ENCODE measurements around the gene BCKDHB.

Gene BCKDHB

GRCh38 chr6:80329496-80329895, 223.0 kb downstream of the BCKDHB start:
- peaks cover 43% of the 10 kb centered on the region for H3K4me1 ChIP-seq (ENCODE audit: insufficient read depth, low read length)
- no peak overlapping the region for H3K9ac ChIP-seq (ENCODE audit: low read depth, low read length)
- no peaks in the 10 kb centered on the region for H3K9me3 ChIP-seq (ENCODE audit: control insufficient read depth, insufficient read depth, low read length)

GRCh38 chr6:80330961-80331360, 224.5 kb downstream of the BCKDHB start:
- Histone ChIP-seq H3K4me1 (ENCODE audit: insufficient read depth, low read length) (peaks cover 53% of the 10 kb centered on the region), H3K9ac (ENCODE audit: low read depth, low read length) (no peak overlapping the region), H3K9me3 (ENCODE audit: control insufficient read depth, insufficient read depth, low read length) (no peaks in the 10 kb centered on the region), H3K36me3 (ENCODE audit: insufficient read depth, low read length) (no peaks in the 10 kb centered on the region)

More at GRCh38 chr6:80329496-80329895, 223.0 kb downstream of the BCKDHB start:
- no peaks in the 10 kb centered on the region for H3K36me3 ChIP-seq (ENCODE audit: insufficient read depth, low read length)

- Histone ChIP-seq H3K9me3 (ENCODE audit: control insufficient read depth, insufficient read depth, low read length) (no peaks in the 10 kb centered on the region), H3K9ac (ENCODE audit: low read depth, low read length) (no peak overlapping the region), H3K4me1 (ENCODE audit: insufficient read depth, low read length) (peaks cover 53% of the 10 kb centered on the region), H3K36me3 (ENCODE audit: insufficient read depth, low read length) (no peaks in the 10 kb centered on the region)
These were observed 225.1 kb downstream of the BCKDHB start for GRCh38 chr6:80331522-80331921.

DNA sequence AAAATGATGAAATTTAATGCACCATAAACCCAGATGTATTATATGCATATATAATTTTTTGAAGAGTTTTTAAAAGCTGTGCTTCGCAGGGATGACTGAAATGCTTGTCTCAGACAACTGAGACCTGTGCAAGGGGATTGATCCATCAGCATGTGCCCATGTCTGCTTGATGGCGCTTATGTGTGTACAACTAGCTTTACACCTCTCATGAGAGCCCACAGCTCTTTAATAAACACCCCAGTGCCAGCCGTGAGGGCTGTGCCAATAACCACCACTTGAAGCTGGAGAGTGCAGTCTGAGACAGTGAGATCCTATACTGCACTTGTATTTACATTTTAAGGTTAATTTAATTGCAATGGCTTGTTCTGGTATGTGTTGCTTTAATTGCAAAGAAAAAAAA, 225.5 kb downstream of the BCKDHB start:
- Histone ChIP-seq H3K4me1 (ENCODE audit: insufficient read depth, low read length) (peaks cover 53% of the 10 kb centered on the region), H3K9ac (ENCODE audit: low read depth, low read length) (no peak overlapping the region; the same call in 1 of the 2 replicates), H3K36me3 (ENCODE audit: insufficient read depth, low read length) (no peaks in the 10 kb centered on the region), H3K9me3 (ENCODE audit: control insufficient read depth, insufficient read depth, low read length) (no peaks in the 10 kb centered on the region)

GRCh38 chr6:80333342-80333741, 226.9 kb downstream of the BCKDHB start:
- Histone ChIP-seq H3K9ac (ENCODE audit: low read depth, low read length) (no peak overlapping the region), H3K36me3 (ENCODE audit: insufficient read depth, low read length) (no peaks in the 10 kb centered on the region), H3K4me1 (ENCODE audit: insufficient read depth, low read length) (peaks cover 47% of the 10 kb centered on the region), H3K9me3 (ENCODE audit: control insufficient read depth, insufficient read depth, low read length) (no peaks in the 10 kb centered on the region)

DNA sequence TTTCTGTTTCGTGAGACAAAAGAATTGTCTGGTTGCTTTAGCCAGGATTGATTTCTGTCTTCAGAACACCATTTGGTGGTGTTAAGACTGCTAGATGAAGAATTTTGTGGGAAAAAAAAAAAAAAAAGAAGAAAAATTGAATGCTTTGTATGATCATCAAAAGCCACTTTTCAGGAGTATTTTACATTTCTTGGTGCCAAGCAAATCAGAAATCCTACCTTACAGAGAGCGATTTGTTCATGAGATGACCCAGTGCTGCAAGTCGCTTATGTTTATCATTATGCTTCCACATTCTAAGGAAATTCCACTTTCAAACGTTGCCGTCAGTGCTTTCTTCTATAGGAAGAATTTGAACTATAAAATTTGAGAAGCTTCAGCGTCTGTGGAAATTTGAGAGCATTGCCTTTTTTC, 228.7 kb downstream of the BCKDHB start:
- peak overlapping the region; percentile 8; the same call in 1 of the 2 replicates for H3K9ac ChIP-seq (ENCODE audit: low read depth, low read length)
- peaks cover 46% of the 10 kb centered on the region for H3K4me1 ChIP-seq (ENCODE audit: insufficient read depth, low read length)
- H3K9me3 ChIP-seq (ENCODE audit: control insufficient read depth, insufficient read depth, low read length) = no peaks in the 10 kb centered on the region
- no peaks in the 10 kb centered on the region for H3K36me3 ChIP-seq (ENCODE audit: insufficient read depth, low read length)

- H3K9me3 ChIP-seq (ENCODE audit: control insufficient read depth, insufficient read depth, low read length) = no peaks in the 10 kb centered on the region
- no peaks in the 10 kb centered on the region for H3K36me3 ChIP-seq (ENCODE audit: insufficient read depth, low read length)
- H3K9ac ChIP-seq (ENCODE audit: low read depth, low read length) = no peak overlapping the region
- peaks cover 29% of the 10 kb centered on the region; the same call in 1 of the 2 replicates for H3K4me1 ChIP-seq (ENCODE audit: insufficient read depth, low read length)
These were observed 230.4 kb downstream of the BCKDHB start for GRCh38 chr6:80336911-80337310.

DNA sequence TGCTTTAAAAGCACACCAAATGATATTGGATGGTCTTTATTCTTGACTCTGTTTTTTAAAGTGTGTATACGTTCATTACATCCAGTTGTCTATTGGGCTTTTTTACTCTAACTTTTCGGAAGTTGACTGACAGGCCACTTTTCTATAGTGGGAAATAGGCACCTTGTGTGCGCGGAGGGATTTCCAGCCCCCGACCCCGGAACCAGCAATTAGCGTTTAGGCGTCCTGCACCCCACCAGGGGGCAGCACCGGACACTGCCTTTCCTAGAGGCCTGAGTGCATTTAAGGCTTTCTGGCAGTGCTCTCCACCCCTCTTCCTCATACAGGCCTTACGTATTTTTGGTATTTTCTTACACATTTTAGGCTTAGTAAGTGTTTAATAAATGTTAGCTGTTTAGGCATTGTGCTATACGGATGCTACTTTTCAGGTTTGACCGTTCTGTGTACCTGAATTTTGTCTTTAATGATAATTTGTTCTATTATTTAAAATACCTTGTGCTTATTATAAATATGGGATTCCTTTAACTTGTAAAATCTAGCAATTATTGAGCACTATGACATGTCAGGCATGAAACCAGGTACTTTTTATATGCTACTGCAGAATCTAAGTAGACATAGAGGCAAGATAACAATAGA, 231.8 kb downstream of the BCKDHB start:
- no peak overlapping the region for H3K9ac ChIP-seq (ENCODE audit: low read depth, low read length)
- no peaks in the 10 kb centered on the region for H3K9me3 ChIP-seq (ENCODE audit: control insufficient read depth, insufficient read depth, low read length)
- H3K36me3 ChIP-seq (ENCODE audit: insufficient read depth, low read length) = no peaks in the 10 kb centered on the region
- peaks cover 20% of the 10 kb centered on the region; the same call in 1 of the 2 replicates for H3K4me1 ChIP-seq (ENCODE audit: insufficient read depth, low read length)

DNA sequence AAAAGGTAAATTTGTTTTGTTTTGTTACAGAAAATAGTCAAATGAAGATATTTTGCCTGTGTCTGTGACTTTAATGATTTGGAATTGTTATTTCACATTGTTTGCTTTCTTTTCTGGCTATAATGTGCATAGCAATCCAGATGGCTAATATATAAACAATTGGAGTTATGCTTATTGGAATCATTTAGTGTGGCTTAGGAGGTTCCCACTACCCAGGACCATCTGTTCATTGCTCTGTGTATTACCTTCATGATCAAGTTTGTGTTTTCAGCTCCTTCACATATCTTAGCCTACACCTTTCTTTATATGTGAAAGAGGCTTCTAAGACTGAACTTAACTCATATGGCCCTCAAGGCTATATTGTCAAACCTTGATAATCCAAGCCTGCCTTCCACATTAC, 232.9 kb downstream of the BCKDHB start:
- H3K9ac ChIP-seq (ENCODE audit: low read depth, low read length) = no peak overlapping the region

DNA sequence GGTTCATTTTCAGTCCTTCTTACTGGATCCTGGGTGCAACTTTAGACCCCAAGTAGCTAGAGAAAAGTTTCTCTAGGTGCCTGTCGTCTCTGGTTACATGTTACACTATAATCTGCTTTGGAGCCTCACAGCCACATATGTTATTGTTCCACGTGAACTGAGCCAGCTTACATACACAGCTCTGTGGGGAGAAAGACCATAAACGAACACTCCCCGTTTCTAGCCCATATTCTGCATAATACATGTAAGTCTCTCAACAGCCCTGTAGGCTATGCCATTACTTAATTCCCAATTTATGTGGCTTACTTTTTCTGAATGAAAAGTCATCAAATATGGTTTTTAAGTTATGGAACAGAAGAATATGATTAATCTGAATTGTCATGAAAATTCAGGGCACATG, 233.8 kb downstream of the BCKDHB start:
- no peaks in the 10 kb centered on the region for H3K9me3 ChIP-seq (ENCODE audit: control insufficient read depth, insufficient read depth, low read length)
- H3K36me3 ChIP-seq (ENCODE audit: insufficient read depth, low read length) = no peaks in the 10 kb centered on the region
- 0 out of 2 replicates have a peak, but pooled peaks cover 5% of the 10 kb centered on the region for H3K4me1 ChIP-seq (ENCODE audit: insufficient read depth, low read length)
- H3K9ac ChIP-seq (ENCODE audit: low read depth, low read length) = no peak overlapping the region

More for the DNA sequence above, 232.9 kb downstream of the BCKDHB start:
- Histone ChIP-seq H3K9me3 (ENCODE audit: control insufficient read depth, insufficient read depth, low read length) (no peaks in the 10 kb centered on the region), H3K4me1 (ENCODE audit: insufficient read depth, low read length) (peaks cover 10% of the 10 kb centered on the region; the same call in 1 of the 2 replicates), H3K36me3 (ENCODE audit: insufficient read depth, low read length) (no peaks in the 10 kb centered on the region)

- Histone ChIP-seq H3K9ac (ENCODE audit: low read depth, low read length) (no peak overlapping the region), H3K9me3 (ENCODE audit: control insufficient read depth, insufficient read depth, low read length) (no peaks in the 10 kb centered on the region), H3K36me3 (ENCODE audit: insufficient read depth, low read length) (no peaks in the 10 kb centered on the region), H3K4me1 (ENCODE audit: insufficient read depth, low read length) (0 out of 2 replicates have a peak, but pooled peaks cover under 1% of the 10 kb centered on the region)
These were observed 234.2 kb downstream of the BCKDHB start for GRCh38 chr6:80340686-80341085.

DNA sequence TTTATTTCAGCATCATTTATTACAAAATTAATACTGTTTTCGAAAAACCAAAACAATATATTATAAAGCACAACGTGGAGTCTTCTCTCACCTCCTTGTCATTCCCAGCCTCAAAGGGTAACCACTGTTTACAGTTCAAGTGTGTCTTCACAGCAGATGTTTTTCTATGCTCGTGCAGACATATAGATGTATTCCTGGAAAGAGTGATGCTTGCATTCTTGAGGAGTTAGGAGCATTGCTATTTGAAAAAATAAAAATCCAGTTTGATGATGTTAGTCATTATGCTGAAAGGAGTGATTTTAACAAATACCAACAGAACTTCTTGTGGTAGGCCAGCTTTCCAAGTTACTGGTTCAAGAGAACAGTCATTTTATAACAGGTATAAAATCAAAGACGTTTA, 234.9 kb downstream of the BCKDHB start:
- no peaks in the 10 kb centered on the region for H3K4me1 ChIP-seq (ENCODE audit: insufficient read depth, low read length)
- H3K9me3 ChIP-seq (ENCODE audit: control insufficient read depth, insufficient read depth, low read length) = no peaks in the 10 kb centered on the region

GRCh38 chr6:80343511-80343910, 237.0 kb downstream of the BCKDHB start:
- H3K9ac ChIP-seq (ENCODE audit: low read depth, low read length) = no peak overlapping the region
- H3K36me3 ChIP-seq (ENCODE audit: insufficient read depth, low read length) = no peaks in the 10 kb centered on the region
- H3K4me1 ChIP-seq (ENCODE audit: insufficient read depth, low read length) = no peaks in the 10 kb centered on the region
- H3K9me3 ChIP-seq (ENCODE audit: control insufficient read depth, insufficient read depth, low read length) = no peaks in the 10 kb centered on the region

More for the DNA sequence above, 234.9 kb downstream of the BCKDHB start:
- Histone ChIP-seq H3K9ac (ENCODE audit: low read depth, low read length) (no peak overlapping the region), H3K36me3 (ENCODE audit: insufficient read depth, low read length) (no peaks in the 10 kb centered on the region)

GRCh38 chr6:80347101-80347500, 240.6 kb downstream of the BCKDHB start:
- Histone ChIP-seq H3K36me3 (ENCODE audit: insufficient read depth, low read length) (no peaks in the 10 kb centered on the region), H3K4me1 (ENCODE audit: insufficient read depth, low read length) (no peaks in the 10 kb centered on the region)

GRCh38 chr6:80348263-80348662, 241.8 kb downstream of the BCKDHB start:
- H3K9ac ChIP-seq (ENCODE audit: low read depth, low read length) = no peak overlapping the region
- no peaks in the 10 kb centered on the region for H3K9me3 ChIP-seq (ENCODE audit: control insufficient read depth, insufficient read depth, low read length)
- H3K36me3 ChIP-seq (ENCODE audit: insufficient read depth, low read length) = no peaks in the 10 kb centered on the region
- H3K4me1 ChIP-seq (ENCODE audit: insufficient read depth, low read length) = no peaks in the 10 kb centered on the region

More at GRCh38 chr6:80347101-80347500, 240.6 kb downstream of the BCKDHB start:
- Histone ChIP-seq H3K9me3 (ENCODE audit: control insufficient read depth, insufficient read depth, low read length) (no peaks in the 10 kb centered on the region), H3K9ac (ENCODE audit: low read depth, low read length) (no peak overlapping the region)
